Suprapubic skin (tissue), 3 donors: ENCODE data around the gene SPCS3.

Source experiments
- CTCF ChIP-seq, 2 donors: fragments of 200-600 bp in 1 of 2; fragments of 450-650 bp in 1 of 2; sonication (generic) in 1 of 2; IDR thresholded peaks; one replicate each; pipeline ENCODE4 v1.5.1; 2016 to 2019; ENCODE audit warnings: antibody characterized with exemption in 2 of 2, mild to moderate bottlenecking in 1 of 2, moderate library complexity in 1 of 2
- EP300 ChIP-seq: sonication (generic); formaldehyde crosslinking; IDR thresholded peaks from one replicate; pipeline ENCODE4 v1.6.1; 2017; ENCODE audit warnings: antibody characterized with exemption

DNA sequence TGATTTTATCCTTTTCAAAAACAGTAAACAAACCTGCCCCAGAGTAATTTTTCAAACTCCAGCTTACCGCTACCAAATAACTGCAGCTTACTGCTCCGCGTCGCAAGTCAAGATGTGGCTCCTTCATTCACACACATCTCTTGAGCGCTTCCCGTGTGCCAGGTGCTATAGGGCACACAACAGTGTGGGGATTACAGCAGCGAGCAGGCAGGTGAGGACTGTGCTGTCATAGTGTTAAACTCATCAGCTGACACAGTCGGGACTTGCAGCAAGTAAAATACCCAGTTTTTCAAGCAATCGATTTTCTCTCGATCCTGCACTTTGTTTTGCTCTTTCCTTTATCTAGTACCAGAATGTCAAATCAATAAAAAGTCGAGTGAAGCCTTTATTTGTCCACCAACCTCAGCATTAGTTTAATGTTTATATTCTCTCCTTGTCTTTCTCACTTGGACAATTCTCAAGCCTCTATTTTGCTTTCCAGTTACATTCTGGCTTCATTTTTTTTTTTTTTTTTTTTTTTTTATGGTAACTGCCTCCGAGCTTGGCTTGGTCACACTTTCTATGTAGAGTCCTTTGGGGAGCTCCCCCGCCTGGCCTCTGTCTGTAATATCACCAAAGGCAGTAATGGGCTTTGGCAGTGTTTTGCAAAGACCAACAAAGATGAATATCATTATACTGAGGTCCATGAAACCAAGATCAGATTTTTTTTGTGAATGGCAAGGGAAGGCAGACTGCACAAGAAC is 42.4 kb upstream of the SPCS3 start:
- no peak for TF ChIP-seq EP300
- TF ChIP-seq CTCF (IDR thresholded peaks at IDR 0.05): no peak
